ENCODE data around the gene MTRF1L. TPM values are rescaled to one million over a fixed set of nuclear protein-coding genes. Genes with fewer than 3 reads are reported as not detected.
A peak's percentile ranks its signal among the peaks of the same experiment; 100 is the strongest.

MTRF1L gene
- polyA plus RNA-seq, 1 of the 3 experiments (the other 2 are of a cell fraction), result 7.7 TPM

DNA sequence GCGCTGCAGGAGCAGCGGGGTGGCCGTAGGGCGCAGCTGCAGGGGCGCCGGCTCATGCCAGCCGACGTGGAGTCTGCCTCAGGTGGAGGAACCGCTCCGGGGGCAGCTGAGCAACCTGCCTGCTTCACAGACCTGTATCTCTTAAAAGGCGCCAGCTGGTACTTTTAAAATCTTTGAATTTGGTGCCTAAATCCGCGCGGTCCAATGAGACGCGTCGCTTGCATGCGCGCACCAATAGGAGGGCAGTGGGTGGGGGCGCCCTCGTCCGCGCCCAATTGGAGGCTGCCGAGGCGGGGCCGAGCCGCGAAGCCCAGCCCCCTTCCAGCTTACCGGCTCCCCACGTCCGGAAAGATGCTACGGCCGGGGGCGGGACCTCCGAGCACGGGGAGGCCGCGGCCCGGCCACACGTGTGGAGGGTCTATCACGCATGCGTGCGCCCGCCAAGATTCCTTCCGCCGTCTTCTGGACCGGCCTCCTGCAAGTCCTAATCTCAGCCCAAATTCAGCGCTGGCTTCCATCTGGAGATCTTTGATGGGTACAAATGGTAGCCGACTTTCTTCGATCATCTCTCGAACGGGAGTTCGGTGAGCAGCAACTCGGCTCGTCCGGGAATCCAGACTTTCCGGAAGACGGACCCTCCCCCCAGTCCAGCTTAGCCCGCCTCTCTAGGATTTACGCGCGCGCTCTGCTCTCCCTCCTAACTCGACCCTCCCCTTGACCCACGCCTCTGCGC lies 19.4 kb downstream of the MTRF1L start, which contains the start of gene FBXO5:
Gene FBXO5 (minus strand): TSS at position 138 of the 733 bp plus-strand sequence. CDS start 82 bp downstream, at position 56.
- ChIA-PET POLR2A (interaction anchor here (0.6 to 1.4 kb wide), 6 partner anchors 12 to 1875 kb away, joined by 3 to 11 read pairs (median 4); partner anchors contain the start of gene RGS17), CTCF (no interaction called here)
- Histone ChIP-seq H3K9me2 (no peaks in the 10 kb centered on the region), H3K9me3 (no peaks in the 10 kb centered on the region), H3F3A (replicated peaks; ENCODE audit: insufficient read depth) (peaks cover 23% of the 10 kb centered on the region), H3K4me3 (ENCODE audit: low read depth in 2 of 2, low read length in 1 of 2) (peak within 1 kb of the TSS; percentile 95 to 98), H3K36me3 (replicated peaks in 1 of 2; ENCODE audit: control insufficient read depth in 1 of 2, insufficient read depth in 2 of 2, low read length in 1 of 2) (peaks cover 7 to 10% of the 10 kb centered on the region in 2 experiments), H3K4me1 (ENCODE audit: control insufficient read depth in 1 of 2, insufficient read depth in 2 of 2, low read depth in 1 of 2, low read length in 1 of 2) (peaks cover 5 to 19% of the 10 kb centered on the region in 2 experiments; a peak in 2 of 4 replicates), H2AFZ (ENCODE audit: low read depth) (peak within 1 kb of the TSS; percentile 78), H3K4me2 (peak within 1 kb of the TSS; percentile 97), H3K79me2 (ENCODE audit: insufficient read depth) (peaks cover 85% of the 10 kb centered on the region), H3K27ac (ENCODE audit: low read depth in 2 of 2, low read length in 1 of 2) (peak within 1 kb of the TSS; percentile 95 to 99), H3K9ac (peak within 1 kb of the TSS; percentile 98), H4K20me1 (ENCODE audit: insufficient read depth) (peaks cover 30% of the 10 kb centered on the region), H3K27me3 (ENCODE audit: insufficient read depth) (no peaks in the 10 kb centered on the region)
- 2% methylated on average over 31 of the region's 66 CpGs for WGBS (ENCODE audit: low lambda C conversion rate)
- DNase-seq, result peak; percentile 97
- peak; percentile 78 for TF ChIP-seq POLR2AphosphoS5 (IDR thresholded peaks at IDR 0.05; ENCODE audit: low read depth, low read length)
- no peak for TF ChIP-seq SMC3 (IDR thresholded peaks at IDR 0.05; ENCODE audit: low read depth, low read length)
- no peak for TF ChIP-seq GATA2 (CRISPR knock-in tag; IDR thresholded peaks at IDR 0.05)
- TF ChIP-seq RXRA (IDR thresholded peaks at IDR 0.05; ENCODE audit: borderline replicate concordance, low read depth), result no peak
- TF ChIP-seq, protein P1, sequence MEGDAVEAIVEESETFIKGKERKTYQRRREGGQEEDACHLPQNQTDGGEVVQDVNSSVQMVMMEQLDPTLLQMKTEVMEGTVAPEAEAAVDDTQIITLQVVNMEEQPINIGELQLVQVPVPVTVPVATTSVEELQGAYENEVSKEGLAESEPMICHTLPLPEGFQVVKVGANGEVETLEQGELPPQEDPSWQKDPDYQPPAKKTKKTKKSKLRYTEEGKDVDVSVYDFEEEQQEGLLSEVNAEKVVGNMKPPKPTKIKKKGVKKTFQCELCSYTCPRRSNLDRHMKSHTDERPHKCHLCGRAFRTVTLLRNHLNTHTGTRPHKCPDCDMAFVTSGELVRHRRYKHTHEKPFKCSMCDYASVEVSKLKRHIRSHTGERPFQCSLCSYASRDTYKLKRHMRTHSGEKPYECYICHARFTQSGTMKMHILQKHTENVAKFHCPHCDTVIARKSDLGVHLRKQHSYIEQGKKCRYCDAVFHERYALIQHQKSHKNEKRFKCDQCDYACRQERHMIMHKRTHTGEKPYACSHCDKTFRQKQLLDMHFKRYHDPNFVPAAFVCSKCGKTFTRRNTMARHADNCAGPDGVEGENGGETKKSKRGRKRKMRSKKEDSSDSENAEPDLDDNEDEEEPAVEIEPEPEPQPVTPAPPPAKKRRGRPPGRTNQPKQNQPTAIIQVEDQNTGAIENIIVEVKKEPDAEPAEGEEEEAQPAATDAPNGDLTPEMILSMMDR (IDR thresholded peaks at IDR 0.05), result no peak
- peak; percentile 88 for TF ChIP-seq MXI1 (IDR thresholded peaks at IDR 0.05; ENCODE audit: low read depth, low read length)
- TF ChIP-seq JUND (IDR thresholded peaks at IDR 0.05), result no peak
- TF ChIP-seq YY1 (IDR thresholded peaks at IDR 0.05; ENCODE audit: low read depth), result no peak
- TF ChIP-seq NFIC (IDR thresholded peaks at IDR 0.05; ENCODE audit: borderline replicate concordance), result no peak
- TF ChIP-seq CHD2 (IDR thresholded peaks at IDR 0.05; ENCODE audit: low read length, partially characterized antibody), result peak; percentile 51
- TF ChIP-seq MEF2A (IDR thresholded peaks at IDR 0.05; ENCODE audit: borderline replicate concordance, low read depth), result no peak
- 0 out of 2 replicates have a peak, but pooled peaks have one; percentile 16 for TF ChIP-seq FOXJ3 (CRISPR knock-in tag; IDR thresholded peaks at IDR 0.05)
- peak; percentile 99 for TF ChIP-seq SIN3A (IDR thresholded peaks at IDR 0.05; ENCODE audit: borderline replicate concordance, low read depth, low read length)
- TF ChIP-seq RFX5 (IDR thresholded peaks at IDR 0.05; ENCODE audit: low read length), result peak; percentile 65; the same call in 1 of the 2 replicates
- TF ChIP-seq, protein P2, sequence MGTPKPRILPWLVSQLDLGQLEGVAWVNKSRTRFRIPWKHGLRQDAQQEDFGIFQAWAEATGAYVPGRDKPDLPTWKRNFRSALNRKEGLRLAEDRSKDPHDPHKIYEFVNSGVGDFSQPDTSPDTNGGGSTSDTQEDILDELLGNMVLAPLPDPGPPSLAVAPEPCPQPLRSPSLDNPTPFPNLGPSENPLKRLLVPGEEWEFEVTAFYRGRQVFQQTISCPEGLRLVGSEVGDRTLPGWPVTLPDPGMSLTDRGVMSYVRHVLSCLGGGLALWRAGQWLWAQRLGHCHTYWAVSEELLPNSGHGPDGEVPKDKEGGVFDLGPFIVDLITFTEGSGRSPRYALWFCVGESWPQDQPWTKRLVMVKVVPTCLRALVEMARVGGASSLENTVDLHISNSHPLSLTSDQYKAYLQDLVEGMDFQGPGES (IDR thresholded peaks at IDR 0.05; ENCODE audit: low read depth, low read length), result peak; percentile 92
- TF ChIP-seq RCOR1 (IDR thresholded peaks at IDR 0.05; ENCODE audit: low read length), result no peak
- TF ChIP-seq ELF1 (IDR thresholded peaks at IDR 0.05), result peak; percentile 39
- no peak for TF ChIP-seq EZH2phosphoT487 (IDR thresholded peaks at IDR 0.05; ENCODE audit: borderline replicate concordance, low read depth)
- no peak for TF ChIP-seq TCF12 (IDR thresholded peaks at IDR 0.05)
- peak; percentile 46; the same call in 1 of the 2 replicates for TF ChIP-seq NRF1 (IDR thresholded peaks at IDR 0.05; ENCODE audit: low read depth, low read length)
- TF ChIP-seq GABPA (IDR thresholded peaks at IDR 0.05; ENCODE audit: low read depth), result peak; percentile 44; the same call in 1 of the 2 replicates
- TF ChIP-seq EP300 (IDR thresholded peaks at IDR 0.05; ENCODE audit: borderline replicate concordance in 1 of 2, low read depth in 1 of 2, low read length in 1 of 2), result 0 out of 4 replicates have a peak, but pooled peaks of 1 of the 2 experiments have one; percentile 10
- TF ChIP-seq, protein P3, sequence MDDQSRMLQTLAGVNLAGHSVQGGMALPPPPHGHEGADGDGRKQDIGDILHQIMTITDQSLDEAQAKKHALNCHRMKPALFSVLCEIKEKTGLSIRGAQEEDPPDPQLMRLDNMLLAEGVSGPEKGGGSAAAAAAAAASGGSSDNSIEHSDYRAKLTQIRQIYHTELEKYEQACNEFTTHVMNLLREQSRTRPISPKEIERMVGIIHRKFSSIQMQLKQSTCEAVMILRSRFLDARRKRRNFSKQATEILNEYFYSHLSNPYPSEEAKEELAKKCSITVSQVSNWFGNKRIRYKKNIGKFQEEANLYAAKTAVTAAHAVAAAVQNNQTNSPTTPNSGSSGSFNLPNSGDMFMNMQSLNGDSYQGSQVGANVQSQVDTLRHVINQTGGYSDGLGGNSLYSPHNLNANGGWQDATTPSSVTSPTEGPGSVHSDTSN (IDR thresholded peaks at IDR 0.05), result 0 out of 2 replicates have a peak, but pooled peaks have one; percentile 15
- TF ChIP-seq, protein P4, sequence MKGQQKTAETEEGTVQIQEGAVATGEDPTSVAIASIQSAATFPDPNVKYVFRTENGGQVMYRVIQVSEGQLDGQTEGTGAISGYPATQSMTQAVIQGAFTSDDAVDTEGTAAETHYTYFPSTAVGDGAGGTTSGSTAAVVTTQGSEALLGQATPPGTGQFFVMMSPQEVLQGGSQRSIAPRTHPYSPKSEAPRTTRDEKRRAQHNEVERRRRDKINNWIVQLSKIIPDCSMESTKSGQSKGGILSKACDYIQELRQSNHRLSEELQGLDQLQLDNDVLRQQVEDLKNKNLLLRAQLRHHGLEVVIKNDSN (IDR thresholded peaks at IDR 0.05; ENCODE audit: borderline replicate concordance, low read depth), result peak; percentile 6; the same call in 1 of the 2 replicates
- TF ChIP-seq TEAD4 (IDR thresholded peaks at IDR 0.05; ENCODE audit: borderline replicate concordance, insufficient read depth), result no peak
- peak; percentile 72; the same call in 1 of the 2 replicates for TF ChIP-seq FOXM1 (IDR thresholded peaks at IDR 0.05; ENCODE audit: low read depth)
- TF ChIP-seq TAF1 (IDR thresholded peaks at IDR 0.05; ENCODE audit: borderline replicate concordance, low read depth, low read length), result peak; percentile 95
- TF ChIP-seq, protein P5, sequence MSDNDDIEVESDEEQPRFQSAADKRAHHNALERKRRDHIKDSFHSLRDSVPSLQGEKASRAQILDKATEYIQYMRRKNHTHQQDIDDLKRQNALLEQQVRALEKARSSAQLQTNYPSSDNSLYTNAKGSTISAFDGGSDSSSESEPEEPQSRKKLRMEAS (IDR thresholded peaks at IDR 0.05; ENCODE audit: low read depth), result peak; percentile 70

All from SK-N-SH (cell line).